ENCODE measurements around the gene MAPRE2. TPM values are rescaled to one million over a fixed set of nuclear protein-coding genes. Genes with fewer than 3 reads are reported as not detected.

Gene MAPRE2
- total and polyA plus RNA-seq, 4 donors, result 12.5 to 57.8 (median 19.8) TPM

DNA sequence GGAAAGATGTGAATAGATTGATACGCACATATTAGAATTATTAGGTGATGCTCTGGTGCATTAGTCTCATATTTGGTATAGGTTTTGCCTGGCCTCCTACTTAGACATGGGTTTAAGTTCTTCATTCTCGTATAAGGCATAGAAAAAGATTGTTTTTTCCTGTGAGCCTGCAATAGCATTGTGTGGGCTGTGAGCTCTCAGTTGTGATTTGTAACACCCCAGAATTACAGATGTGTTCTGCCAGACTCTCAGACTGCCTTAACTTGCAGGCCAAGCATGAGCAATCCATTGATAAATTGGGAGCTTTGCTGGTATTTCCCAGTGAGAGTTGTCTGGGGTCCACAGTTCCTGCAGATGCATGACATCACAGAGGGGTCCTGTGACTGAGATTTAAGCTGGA lies 95.7 kb downstream of the MAPRE2 start:
- peaks cover under 1 to 45% (median 8%) of the 10 kb centered on the region in 4 donors for H3K36me3 ChIP-seq (ENCODE audit: control insufficient read depth in 4 of 4, insufficient read depth in 4 of 4, low read length in 4 of 4)
- H3K9ac ChIP-seq (ENCODE audit: insufficient read depth in 1 of 2, low read length in 2 of 2), result no peak overlapping the region
- TF ChIP-seq, protein P1, sequence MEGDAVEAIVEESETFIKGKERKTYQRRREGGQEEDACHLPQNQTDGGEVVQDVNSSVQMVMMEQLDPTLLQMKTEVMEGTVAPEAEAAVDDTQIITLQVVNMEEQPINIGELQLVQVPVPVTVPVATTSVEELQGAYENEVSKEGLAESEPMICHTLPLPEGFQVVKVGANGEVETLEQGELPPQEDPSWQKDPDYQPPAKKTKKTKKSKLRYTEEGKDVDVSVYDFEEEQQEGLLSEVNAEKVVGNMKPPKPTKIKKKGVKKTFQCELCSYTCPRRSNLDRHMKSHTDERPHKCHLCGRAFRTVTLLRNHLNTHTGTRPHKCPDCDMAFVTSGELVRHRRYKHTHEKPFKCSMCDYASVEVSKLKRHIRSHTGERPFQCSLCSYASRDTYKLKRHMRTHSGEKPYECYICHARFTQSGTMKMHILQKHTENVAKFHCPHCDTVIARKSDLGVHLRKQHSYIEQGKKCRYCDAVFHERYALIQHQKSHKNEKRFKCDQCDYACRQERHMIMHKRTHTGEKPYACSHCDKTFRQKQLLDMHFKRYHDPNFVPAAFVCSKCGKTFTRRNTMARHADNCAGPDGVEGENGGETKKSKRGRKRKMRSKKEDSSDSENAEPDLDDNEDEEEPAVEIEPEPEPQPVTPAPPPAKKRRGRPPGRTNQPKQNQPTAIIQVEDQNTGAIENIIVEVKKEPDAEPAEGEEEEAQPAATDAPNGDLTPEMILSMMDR (IDR thresholded peaks at IDR 0.05; ENCODE audit: control extremely low read depth, extremely low read depth), result no peak
- H3K27me3 ChIP-seq (ENCODE audit: control insufficient read depth in 3 of 3, insufficient read depth in 3 of 3, low read length in 2 of 3), result no peaks in the 10 kb centered on the region
- peak overlapping the region in 1 of 2 donors; percentile 86 for H3K27ac ChIP-seq (ENCODE audit: low read depth in 1 of 2, low read length in 1 of 2)
- WGBS, 2 donors, result 93% methylated on average over 2 of the region's 2 CpGs
- no peak for DNase-seq
- no peak for ATAC-seq (ENCODE audit: insufficient read depth, low FRiP score)
- H3K4me1 ChIP-seq (ENCODE audit: control insufficient read depth in 5 of 5, insufficient read depth in 5 of 5, low read length in 5 of 5), result peaks cover 0 to 10% (median 0%) of the 10 kb centered on the region in 5 donors
- H3K9me3 ChIP-seq (ENCODE audit: control insufficient read depth in 4 of 4, insufficient read depth in 3 of 4, low read length in 3 of 4), result no peaks in the 10 kb centered on the region
- no peak overlapping the region for H3K4me3 ChIP-seq

DNA sequence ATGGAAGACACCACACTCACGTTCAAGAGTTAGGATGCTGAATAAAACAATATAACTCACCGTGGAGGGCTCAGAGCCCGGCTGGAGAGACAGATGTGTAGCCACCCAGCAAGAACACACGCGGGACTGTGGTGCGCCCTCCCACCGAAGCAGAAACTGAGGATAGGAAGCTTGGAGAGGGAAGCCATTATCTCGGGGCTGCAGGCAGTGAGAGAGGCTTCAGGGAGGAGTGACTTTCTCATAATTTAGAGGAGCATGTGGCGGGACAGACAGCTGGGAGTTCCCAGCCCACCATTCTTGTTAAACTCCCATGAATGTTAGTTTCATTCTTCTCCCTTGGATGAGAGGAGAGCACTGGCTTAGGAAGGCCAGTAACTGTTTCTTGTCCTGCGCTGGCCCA lies 96.4 kb downstream of the MAPRE2 start:
- DNase-seq (no peak), ATAC-seq (ENCODE audit: insufficient read depth, low FRiP score) (no peak)
- Histone ChIP-seq H3K27ac (ENCODE audit: low read depth in 1 of 2, low read length in 1 of 2) (peak overlapping the region in 1 of 2 donors; percentile 45), H3K36me3 (ENCODE audit: control insufficient read depth in 4 of 4, insufficient read depth in 4 of 4, low read length in 4 of 4) (peaks cover 5 to 45% (median 8%) of the 10 kb centered on the region in 4 donors), H3K4me3 (no peak overlapping the region), H3K4me1 (ENCODE audit: control insufficient read depth in 5 of 5, insufficient read depth in 5 of 5, low read length in 5 of 5) (peaks cover 0 to 10% (median 0%) of the 10 kb centered on the region in 5 donors), H3K27me3 (ENCODE audit: control insufficient read depth in 3 of 3, insufficient read depth in 3 of 3, low read length in 2 of 3) (no peaks in the 10 kb centered on the region), H3K9me3 (ENCODE audit: control insufficient read depth in 4 of 4, insufficient read depth in 3 of 4, low read length in 3 of 4) (no peaks in the 10 kb centered on the region), H3K9ac (ENCODE audit: insufficient read depth in 1 of 2, low read length in 2 of 2) (no peak overlapping the region)
- WGBS, 2 donors, result 92% methylated on average over 10 of the region's 10 CpGs
- TF ChIP-seq, protein P1 (IDR thresholded peaks at IDR 0.05; ENCODE audit: control extremely low read depth, extremely low read depth), result no peak

DNA sequence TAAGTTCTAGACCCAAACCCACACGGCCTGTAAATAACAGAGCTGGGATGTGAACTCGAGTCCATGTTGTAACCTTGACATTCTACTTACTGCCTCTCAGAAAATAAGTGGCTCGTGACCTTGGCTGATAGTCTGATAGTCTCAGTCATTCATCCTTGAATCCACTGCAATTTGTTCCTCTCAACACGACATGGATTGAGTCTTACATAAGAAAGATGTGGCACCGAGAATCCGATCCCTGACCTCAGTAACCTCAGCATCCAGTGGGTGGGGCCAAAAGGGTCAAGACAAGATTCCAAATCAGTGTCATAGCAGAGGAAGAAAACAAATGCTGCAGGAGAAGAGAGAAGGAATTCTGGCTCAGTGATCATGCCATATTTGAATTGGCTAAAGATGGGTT lies 97.6 kb downstream of the MAPRE2 start:
- Histone ChIP-seq H3K27me3 (ENCODE audit: control insufficient read depth in 3 of 3, insufficient read depth in 3 of 3, low read length in 2 of 3) (no peaks in the 10 kb centered on the region), H3K4me1 (ENCODE audit: control insufficient read depth in 5 of 5, insufficient read depth in 5 of 5, low read length in 5 of 5) (peaks cover 0 to 10% (median 0%) of the 10 kb centered on the region in 5 donors), H3K27ac (ENCODE audit: low read depth in 1 of 2, low read length in 1 of 2) (no peak overlapping the region), H3K9ac (ENCODE audit: insufficient read depth in 1 of 2, low read length in 2 of 2) (no peak overlapping the region), H3K9me3 (ENCODE audit: control insufficient read depth in 4 of 4, insufficient read depth in 3 of 4, low read length in 3 of 4) (no peaks in the 10 kb centered on the region), H3K36me3 (ENCODE audit: control insufficient read depth in 4 of 4, insufficient read depth in 4 of 4, low read length in 4 of 4) (peaks cover 5 to 36% (median 6%) of the 10 kb centered on the region in 4 donors), H3K4me3 (no peak overlapping the region)
- TF ChIP-seq, protein P1 (IDR thresholded peaks at IDR 0.05; ENCODE audit: control extremely low read depth, extremely low read depth), result no peak
- DNase-seq (no peak), ATAC-seq (ENCODE audit: insufficient read depth, low FRiP score) (no peak)
- 71 to 72% methylated on average over 6 of the region's 6 CpGs for WGBS, 2 donors

DNA sequence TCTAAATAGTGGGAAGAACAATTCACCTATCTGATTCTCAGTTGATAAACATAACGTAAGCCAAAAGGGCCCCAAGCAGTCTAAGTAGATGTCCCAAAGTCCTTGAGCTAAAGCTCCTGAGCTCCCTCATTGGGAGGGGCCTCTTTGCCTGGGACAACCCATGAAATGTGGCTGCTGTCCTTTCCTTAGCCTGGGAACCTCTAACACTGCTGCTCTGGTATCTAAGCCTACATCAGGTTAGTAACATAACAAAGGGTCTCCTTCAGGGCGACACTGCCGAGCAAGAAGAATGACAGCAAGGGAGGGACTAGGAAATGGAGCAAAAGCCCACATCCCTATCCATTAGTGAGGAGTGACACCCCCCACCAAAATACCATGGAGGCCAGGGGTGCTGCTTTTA lies 98.3 kb downstream of the MAPRE2 start:
- WGBS, 2 donors, result 90 to 93% methylated on average over 3 of the region's 3 CpGs
- Histone ChIP-seq H3K27ac (ENCODE audit: low read depth in 1 of 2, low read length in 1 of 2) (no peak overlapping the region), H3K27me3 (ENCODE audit: control insufficient read depth in 3 of 3, insufficient read depth in 3 of 3, low read length in 2 of 3) (no peaks in the 10 kb centered on the region), H3K9me3 (ENCODE audit: control insufficient read depth in 4 of 4, insufficient read depth in 3 of 4, low read length in 3 of 4) (no peaks in the 10 kb centered on the region), H3K36me3 (ENCODE audit: control insufficient read depth in 4 of 4, insufficient read depth in 4 of 4, low read length in 4 of 4) (peaks cover 5 to 34% (median 6%) of the 10 kb centered on the region in 4 donors), H3K4me1 (ENCODE audit: control insufficient read depth in 5 of 5, insufficient read depth in 5 of 5, low read length in 5 of 5) (peaks cover 0 to 10% (median 0%) of the 10 kb centered on the region in 5 donors), H3K9ac (ENCODE audit: insufficient read depth in 1 of 2, low read length in 2 of 2) (no peak overlapping the region), H3K4me3 (no peak overlapping the region)
- DNase-seq, result no peak
- no peak for ATAC-seq (ENCODE audit: insufficient read depth, low FRiP score)
- TF ChIP-seq, protein P1 (IDR thresholded peaks at IDR 0.05; ENCODE audit: control extremely low read depth, extremely low read depth), result no peak
